AG08395 (cell line): Measurements from ENCODE around the gene WNT8B.
A peak's percentile ranks its signal among the peaks of the same experiment; 100 is the strongest.

Source experiments
- DNase-seq: peaks from one replicate; pipeline ENCODE4 v3.0.0; 2012; ENCODE audit warnings: mixed read lengths, low spot score

WNT8B gene

DNA sequence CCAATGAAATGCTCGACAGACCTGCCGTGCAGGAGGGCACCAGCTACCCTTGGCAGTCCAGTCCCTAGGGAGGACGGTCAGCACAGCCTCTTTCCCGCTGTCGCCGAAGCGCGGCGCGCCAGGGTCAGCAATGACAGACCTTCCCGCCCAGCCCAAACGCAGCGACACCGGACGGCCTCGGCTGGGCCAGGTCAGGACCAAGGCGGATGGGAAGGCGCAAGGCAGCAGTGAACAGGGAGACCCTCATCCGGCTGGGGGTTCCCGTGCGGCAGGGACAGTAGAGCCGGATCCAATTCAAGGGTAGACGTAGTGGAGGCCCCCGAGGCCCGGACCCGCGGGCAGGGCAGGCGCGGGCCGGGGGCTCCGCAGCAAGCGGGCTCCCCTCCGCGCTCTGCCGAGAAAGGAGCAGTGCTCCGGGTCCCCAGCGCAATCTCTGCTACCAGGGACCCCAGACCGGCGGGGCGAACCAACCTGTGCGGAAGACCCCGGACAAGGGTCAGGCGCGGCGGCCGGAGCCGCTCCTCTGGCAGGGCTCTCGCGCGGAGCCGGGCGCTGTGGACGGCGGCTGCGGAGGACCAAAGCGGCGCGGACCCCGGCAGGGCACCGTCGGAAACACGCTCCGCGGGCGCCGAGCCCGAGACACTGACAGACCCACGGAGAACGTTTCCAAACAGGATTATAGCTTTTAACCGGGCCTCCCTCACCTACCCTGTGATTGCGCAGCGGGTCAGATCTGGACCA is 56.7 kb downstream of the WNT8B start, which contains the start of gene SEC31B:
TSS of gene SEC31B (minus strand) at position 551 of the 741 bp plus-strand sequence. CDS start 2,909 bp downstream, outside the sequence.
- DNase-seq, result no peak

GRCh38 chr10:100520811-100521210 is 58.0 kb downstream of the WNT8B start:
- no peak for DNase-seq

- DNase-seq, result no peak
Measured at GRCh38 chr10:100522107-100522801, 59.4 kb downstream of the WNT8B start.

GRCh38 chr10:100522945-100523344 is 60.1 kb downstream of the WNT8B start:
- DNase-seq, result no peak

DNA sequence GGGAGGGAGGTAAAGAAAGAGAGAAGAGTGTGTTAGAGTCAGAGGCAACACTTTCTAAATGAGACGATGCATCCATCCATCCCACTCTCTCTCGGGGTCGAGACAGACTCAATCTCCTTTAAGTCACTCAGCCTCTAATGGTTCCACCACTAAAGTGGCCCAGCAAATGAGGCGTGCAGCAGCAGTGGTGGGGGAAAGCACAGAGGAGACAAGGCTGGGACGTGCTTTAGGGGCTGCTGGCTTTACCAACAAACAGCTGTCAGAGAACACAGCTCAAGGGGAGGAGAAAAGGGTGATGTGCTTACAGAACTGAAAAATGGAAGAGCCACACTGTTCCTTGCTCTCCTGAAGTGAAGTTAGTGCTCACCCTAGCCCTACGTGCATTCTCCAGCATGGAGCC is 61.4 kb downstream of the WNT8B start:
- DNase-seq, result no peak

DNA sequence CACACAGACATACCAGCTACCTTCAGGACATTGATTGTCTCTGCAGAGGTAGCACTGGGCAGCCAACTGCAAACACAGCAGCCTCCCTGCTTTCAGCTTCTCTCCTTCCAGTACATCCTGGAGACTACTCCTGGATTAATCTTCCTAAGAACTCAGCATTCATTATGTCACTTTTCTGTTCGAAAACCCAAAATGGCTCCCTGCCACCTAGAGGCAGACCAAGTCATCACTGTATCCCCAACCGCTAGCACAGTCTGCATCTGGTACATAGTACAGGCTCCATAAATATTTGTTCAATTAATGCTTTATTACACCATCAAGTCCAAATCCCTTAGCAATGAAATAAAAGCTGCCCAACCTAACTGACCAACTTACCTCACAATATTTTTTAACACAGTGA is 61.8 kb downstream of the WNT8B start:
- no peak for DNase-seq

DNA sequence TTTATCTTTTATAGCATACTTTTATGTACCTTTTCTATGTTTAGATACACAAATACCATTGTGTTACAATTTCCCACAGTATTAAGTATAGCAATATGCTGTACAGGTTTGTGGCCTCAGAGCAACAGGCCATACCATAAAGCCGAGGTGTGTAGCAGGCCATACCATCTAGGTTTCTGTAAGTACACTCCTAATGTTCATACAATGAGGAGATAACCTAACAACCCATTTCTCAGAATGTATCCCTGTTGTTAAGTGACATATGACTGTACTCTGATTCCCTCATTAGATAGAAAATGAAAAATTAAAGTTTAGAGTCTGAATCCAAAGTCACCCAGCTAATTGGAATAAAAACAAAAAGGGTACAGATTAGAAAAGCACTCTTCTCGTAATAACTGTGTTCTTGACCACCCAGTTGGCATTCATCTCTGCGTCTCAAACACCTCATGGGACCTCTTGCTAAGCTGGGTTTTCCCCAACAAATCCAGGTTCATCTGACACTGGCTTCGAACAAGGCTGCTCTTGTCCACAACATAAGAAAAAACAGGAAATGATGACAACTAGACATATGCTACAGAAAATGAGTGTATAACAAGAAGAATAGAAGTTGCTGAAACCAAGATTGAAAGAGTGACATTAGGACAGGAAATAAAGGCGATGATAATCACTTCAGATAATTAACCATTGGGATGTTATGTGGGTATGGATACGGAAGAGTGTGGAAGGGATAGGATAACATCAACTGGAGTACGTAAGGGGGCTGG is 65.5 kb downstream of the WNT8B start:
- DNase-seq, result no peak

- no peak for DNase-seq
Measured at GRCh38 chr10:100528921-100529474, 66.2 kb downstream of the WNT8B start.

GRCh38 chr10:100529475-100530298 is 66.9 kb downstream of the WNT8B start, which contains the start of gene NDUFB8:
Gene NDUFB8, minus strand, starts transcription at chr10:100529871. Its CDS starts 20 bp downstream, at chr10:100529851.
- DNase-seq, result peak; percentile 93

- no peak for DNase-seq
Measured at GRCh38 chr10:100531761-100532160, 69.0 kb downstream of the WNT8B start.
